Endothelial cell of umbilical vein (primary cell): ENCODE data around the gene LSMEM2.

Experiments
- EZH2 ChIP-seq: IDR thresholded peaks from 2 replicates; pipeline ENCODE4 v1.6.1; 2012; ENCODE audit warnings: borderline replicate concordance, low read depth, mild to moderate bottlenecking, moderate library complexity, low read length, inconsistent platforms; ENCODE audit not compliant: severe bottlenecking
- FOS ChIP-seq: IDR thresholded peaks from 2 replicates; pipeline ENCODE4 v1.6.1; 2011; ENCODE audit warnings: mild to moderate bottlenecking, low read length, moderate library complexity, borderline replicate concordance; ENCODE audit not compliant: insufficient read depth
- GATA2 ChIP-seq: IDR thresholded peaks from 2 replicates; pipeline ENCODE4 v1.7.0; 2011; ENCODE audit warnings: low read depth, mild to moderate bottlenecking, moderate library complexity, mixed read lengths, low read length; ENCODE audit not compliant: insufficient read length, insufficient read depth
- JUN ChIP-seq: IDR thresholded peaks from 2 replicates; pipeline ENCODE4 v1.6.1; 2011; ENCODE audit warnings: borderline replicate concordance, low read depth; ENCODE audit not compliant: insufficient read length, insufficient read depth
- MYC ChIP-seq: IDR thresholded peaks from one replicate; pipeline ENCODE4 v1.6.1; 2011; ENCODE audit warnings: mild to moderate bottlenecking, low read depth, low read length
- POLR2A ChIP-seq: IDR thresholded peaks from 2 replicates; pipeline ENCODE4 v1.6.1; 2012; ENCODE audit warnings: low read depth, mild to moderate bottlenecking, control low read depth, low read length
- POLR2AphosphoS5 ChIP-seq: IDR thresholded peaks from 2 replicates; pipeline ENCODE4 v1.6.1; 2012; ENCODE audit warnings: low read depth, mild to moderate bottlenecking, control low read depth, low read length, moderate library complexity; ENCODE audit not compliant: insufficient read depth
- TF ChIP-seq, protein P1 (sequence below), 2 donors: IDR thresholded peaks; 1 replicate in 1 of 2; 2 replicates in 1 of 2; pipeline ENCODE4 v1.5.1; 2011; ENCODE audit warnings: low read length in 2 of 2, mild to moderate bottlenecking in 2 of 2, moderate library complexity in 2 of 2, control low read depth in 1 of 2, inconsistent platforms in 1 of 2, low read depth in 1 of 2; ENCODE audit not compliant: insufficient read depth in 1 of 2; ENCODE audit errors: extremely low read depth in 1 of 2
- TF ChIP-seq, protein P2 (sequence below): IDR thresholded peaks from 2 replicates; pipeline ENCODE4 v1.6.1; 2011; ENCODE audit not compliant: insufficient read depth, insufficient read length

DNA sequence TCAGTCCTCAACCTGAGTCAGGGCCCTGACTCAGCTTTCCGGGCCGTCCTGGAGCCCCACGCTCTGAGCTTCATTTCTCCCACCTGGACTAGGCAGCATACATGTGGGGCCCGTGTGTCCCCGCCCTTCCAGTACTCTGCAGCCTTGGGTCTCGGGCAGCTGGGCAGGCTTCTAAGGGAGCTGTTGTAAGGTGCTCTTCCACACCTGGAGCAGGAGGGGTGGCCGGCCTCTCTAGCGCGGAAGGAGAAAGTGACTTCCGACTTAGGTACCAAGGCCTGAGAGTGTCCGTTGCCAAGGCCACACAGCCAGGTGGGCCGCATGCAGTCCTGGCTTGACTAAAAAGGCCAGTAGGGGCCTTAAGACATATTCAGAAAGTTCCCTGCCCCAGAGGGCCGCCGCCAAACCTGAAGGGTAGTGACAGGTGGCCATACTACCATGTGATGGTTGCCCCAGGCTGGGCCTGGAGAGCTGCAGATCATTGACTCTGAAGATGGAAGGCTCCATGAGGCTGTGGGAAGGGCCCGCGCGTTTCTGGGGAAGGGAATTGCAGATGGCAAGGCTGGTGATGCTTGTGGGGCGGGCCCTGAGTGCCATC is 19.4 kb upstream of the LSMEM2 start:
- TF ChIP-seq JUN (no peak), POLR2A (no peak), POLR2AphosphoS5 (no peak), EZH2 (no peak), MYC (no peak), GATA2 (no peak), FOS (no peak)
- TF ChIP-seq, protein P1, sequence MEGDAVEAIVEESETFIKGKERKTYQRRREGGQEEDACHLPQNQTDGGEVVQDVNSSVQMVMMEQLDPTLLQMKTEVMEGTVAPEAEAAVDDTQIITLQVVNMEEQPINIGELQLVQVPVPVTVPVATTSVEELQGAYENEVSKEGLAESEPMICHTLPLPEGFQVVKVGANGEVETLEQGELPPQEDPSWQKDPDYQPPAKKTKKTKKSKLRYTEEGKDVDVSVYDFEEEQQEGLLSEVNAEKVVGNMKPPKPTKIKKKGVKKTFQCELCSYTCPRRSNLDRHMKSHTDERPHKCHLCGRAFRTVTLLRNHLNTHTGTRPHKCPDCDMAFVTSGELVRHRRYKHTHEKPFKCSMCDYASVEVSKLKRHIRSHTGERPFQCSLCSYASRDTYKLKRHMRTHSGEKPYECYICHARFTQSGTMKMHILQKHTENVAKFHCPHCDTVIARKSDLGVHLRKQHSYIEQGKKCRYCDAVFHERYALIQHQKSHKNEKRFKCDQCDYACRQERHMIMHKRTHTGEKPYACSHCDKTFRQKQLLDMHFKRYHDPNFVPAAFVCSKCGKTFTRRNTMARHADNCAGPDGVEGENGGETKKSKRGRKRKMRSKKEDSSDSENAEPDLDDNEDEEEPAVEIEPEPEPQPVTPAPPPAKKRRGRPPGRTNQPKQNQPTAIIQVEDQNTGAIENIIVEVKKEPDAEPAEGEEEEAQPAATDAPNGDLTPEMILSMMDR (IDR thresholded peaks at IDR 0.05; ENCODE audit: extremely low read depth in 1 of 2, insufficient read depth in 1 of 2, low read depth in 1 of 2, low read length in 2 of 2): no peak
- TF ChIP-seq, protein P2, sequence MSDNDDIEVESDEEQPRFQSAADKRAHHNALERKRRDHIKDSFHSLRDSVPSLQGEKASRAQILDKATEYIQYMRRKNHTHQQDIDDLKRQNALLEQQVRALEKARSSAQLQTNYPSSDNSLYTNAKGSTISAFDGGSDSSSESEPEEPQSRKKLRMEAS: no peak
